Stimulated activated CD8-positive, alpha-beta memory T cell treated with anti-CD3 and anti-CD28 coated beads, Interleukin-15, amount 100 ng/mL, for 1 hour (primary cell): ENCODE measurements around the gene MRRF.
"Not testable (repeated sequence)": the region's sequence is repeated elsewhere in the genome, so short reads cannot be mapped to it uniquely, and the experiment has no call there.

Source experiments
- DNase-seq: peaks from one replicate; pipeline ENCODE4 v3.0.0-alpha.2; 2020; ENCODE audit warnings: low read depth

The MRRF gene

DNA sequence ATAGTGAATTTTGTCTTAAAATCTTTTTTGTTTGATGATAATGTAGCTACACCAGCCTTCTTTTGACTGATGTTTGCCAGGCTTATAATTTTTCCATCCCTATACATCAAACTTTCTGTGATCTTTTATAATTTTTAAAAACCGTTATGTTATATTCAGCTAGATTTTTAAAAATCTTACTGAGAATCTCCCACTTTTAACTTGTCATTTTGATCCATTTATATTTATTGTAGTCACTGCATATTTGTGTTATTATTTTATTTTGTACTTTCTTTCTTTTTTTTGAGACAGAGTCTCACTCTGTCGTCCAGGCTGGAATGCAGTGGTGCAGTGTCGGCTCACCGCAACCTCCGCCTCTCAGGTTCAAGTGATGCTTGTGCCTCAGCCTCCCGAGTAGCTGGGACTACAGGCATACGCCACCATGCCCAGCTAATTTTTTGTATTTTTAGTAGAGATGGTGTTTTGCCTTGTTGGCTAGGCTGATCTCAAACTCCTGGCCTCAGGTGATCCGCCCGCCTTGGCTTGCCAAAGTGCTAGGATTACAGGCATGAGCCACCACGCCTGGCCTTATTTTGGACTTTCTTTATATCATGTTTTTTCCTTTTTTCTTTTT, 12.7 kb downstream of the MRRF start:
- no peak for DNase-seq

- no peak for DNase-seq
Observed at GRCh38 chr9:122281368-122281767, 16.7 kb downstream of the MRRF start.

DNA sequence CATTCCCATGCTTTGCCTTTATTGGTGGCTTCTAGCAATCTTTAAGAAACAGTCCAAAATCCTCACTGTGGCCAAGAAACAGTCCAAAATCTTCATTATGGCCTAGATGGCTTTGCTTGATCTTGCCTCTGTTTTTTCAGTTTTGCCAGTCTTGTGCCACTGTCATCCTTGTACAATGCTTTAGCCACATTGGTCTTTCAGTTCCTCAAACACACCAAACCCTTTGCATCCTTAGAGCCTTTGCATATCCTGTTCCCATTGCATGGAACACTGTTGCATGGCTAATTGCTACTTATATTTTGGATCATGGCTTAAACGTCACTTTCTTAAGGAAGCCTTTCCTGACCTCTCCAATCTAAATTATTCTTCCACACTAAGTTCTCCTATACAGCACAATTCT, 22.1 kb downstream of the MRRF start:
- DNase-seq, result no peak

DNA sequence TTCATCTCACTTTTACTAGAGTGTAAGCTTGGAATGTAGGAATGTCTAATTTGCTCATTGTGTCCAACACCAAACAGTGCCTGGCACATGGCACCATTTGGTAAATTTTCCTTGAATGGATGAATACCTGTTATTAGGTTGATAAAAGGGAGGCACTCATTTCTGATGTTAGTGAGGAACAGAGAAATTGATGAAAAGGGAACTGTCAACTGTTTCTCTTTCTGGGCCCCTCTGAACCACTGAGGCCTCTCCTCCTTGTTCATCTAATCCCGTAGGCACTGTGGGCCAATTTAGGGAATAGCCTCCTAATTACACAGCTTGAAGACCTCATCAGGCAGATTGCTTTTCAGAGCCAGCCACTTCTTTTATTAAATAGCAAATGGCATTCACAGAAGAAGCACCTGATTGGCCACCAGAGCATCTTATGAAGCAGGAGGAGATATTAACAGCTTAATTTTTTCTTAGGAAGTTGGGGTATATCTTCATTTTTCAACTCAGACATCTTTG, 22.6 kb downstream of the MRRF start:
- DNase-seq, result no peak

DNA sequence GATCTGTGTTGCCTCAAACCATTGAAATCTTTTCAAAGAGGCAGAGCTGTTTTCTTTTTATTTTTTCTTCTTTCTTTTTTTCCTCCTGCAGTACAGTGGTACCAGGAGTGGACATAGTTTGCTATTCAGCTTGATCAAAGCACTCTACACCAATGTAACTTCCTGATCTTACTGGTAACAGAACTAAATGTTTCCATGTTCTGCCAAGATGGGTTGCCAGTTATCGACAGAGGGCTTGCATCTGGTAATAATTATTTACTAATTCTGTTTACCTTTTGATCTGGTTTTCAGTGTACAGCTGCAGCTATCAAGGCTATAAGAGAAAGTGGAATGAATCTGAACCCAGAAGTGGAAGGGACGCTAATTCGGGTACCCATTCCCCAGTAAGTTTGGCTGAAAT, 26.8 kb downstream of the MRRF start:
- no peak for DNase-seq

GRCh38 chr9:122294531-122294930, 29.8 kb downstream of the MRRF start:
- DNase-seq, result no peak

DNA sequence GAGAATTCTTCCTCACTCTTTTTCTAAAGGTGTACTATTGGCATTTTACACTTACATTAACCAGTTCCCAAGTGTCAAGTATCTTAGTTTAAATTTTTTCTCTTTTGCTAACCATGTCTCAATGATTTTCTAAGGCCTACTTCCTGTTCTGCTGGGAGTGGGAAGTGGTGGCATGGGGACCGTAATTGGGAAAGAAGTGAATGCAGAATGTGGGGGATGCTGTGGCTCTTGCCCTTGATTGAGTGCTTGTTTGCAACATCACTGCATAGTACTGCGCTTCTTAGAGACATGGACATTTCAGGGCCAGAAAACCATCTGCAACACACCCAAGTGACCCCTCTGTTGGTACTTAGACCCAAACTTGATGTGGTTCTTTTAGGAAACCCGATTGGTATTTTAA, 32.8 kb downstream of the MRRF start:
- DNase-seq, result no peak

- no peak for DNase-seq
Observed at GRCh38 chr9:122302237-122303093, 37.8 kb downstream of the MRRF start.

DNA sequence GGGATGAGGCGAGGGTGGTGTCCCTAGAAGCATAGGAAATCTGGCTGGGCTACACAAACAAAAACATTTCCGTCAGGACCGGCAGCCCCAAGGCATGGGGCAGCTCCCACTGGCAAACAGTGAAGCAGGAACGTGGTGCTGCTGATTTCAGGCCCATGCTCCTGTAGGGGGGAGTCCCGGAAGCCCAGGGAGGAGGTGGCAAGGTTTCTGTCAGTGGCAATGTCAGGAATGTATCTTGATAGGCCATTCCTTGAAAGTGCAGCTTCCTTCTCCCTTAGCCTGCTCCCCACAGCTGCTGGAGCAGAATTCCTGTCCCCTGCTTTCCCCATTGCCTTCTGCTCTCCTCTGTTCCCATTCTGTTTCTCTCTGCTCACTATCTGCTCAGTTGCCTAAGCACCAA, 42.4 kb downstream of the MRRF start:
- DNase-seq, result no peak

GRCh38 chr9:122307925-122308324, 43.2 kb downstream of the MRRF start:
- DNase-seq, result no peak

DNA sequence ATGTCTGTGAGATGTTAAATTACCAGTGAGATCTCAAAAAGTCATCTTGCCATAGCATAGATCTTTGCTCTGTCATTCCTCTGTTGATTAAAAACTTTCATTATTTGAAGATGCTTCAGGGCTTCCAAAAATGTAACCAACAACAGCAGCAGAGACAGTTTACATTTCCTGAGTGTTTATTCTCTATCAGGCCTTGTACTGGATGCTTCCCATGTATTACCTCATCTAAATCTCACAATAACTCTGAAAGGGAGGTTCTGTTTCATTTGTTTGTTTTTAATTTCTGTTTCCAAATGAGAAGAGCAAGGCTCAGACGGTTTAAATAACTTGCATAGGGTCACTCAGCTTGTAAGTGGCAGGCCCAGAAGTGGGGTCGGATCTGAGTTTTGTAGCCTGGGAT, 45.2 kb downstream of the MRRF start:
- no peak for DNase-seq

DNA sequence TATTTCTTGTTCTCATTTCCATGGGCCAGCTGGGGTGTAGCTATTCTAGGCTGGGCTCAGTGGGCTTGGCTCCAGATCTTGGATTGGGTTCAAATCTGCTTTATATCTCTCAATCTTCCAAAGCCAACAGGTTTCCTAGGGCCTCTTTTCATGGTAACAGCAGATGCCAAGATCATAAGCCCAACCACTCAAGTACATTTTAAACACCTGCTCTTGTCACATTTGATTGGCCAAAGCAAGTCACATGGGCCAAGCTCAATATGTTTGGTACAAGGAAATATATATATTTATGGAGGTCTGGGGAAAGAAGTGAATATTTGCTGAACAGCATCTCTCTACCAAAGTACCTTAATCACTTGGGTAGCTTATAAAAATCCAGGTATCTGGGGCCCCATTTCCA, 49.5 kb downstream of the MRRF start:
- DNase-seq, result no peak

DNA sequence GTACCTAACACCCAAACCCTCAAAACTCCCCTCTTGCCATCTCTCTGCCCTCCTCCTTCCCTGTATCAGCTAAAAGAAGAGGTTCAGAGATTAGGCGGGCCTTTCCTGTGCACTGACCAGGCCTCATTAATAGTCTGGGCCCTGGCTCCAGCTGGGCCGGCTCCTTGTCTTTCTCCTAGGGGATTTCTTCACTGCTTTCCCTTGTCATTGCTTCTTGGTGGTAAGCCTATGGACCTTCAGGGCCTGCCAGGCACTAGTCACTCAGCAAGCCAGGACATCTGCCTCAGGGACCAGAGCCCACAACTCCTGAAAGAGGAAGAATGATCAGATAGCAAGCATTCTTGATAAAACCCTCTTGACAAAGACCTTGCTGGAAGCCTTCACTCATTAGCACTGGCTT, 50.9 kb downstream of the MRRF start:
- DNase-seq, result no peak

DNA sequence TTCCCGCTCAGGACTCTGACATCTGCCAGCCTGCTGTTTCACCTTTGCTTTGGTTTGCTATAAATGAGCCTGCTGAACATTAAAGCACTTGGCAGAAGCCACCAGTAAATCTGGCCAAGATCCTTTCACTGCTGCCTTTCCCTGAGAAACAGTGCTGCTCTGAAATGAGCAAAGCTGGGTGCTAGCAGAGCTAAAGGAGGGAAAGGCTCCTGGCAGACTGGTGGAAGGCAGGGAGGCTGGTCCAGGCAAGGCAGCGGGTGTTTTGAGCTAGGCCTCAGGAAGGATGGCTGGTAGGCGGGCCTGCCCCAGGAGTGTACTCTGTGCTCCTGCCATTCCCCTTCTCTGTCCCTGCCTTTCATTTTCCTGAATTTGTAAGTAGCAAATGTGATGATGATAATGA, 53.6 kb downstream of the MRRF start:
- DNase-seq, result no peak

- DNase-seq, result no peak
Observed at GRCh38 chr9:122320413-122320881, 55.8 kb downstream of the MRRF start.

DNA sequence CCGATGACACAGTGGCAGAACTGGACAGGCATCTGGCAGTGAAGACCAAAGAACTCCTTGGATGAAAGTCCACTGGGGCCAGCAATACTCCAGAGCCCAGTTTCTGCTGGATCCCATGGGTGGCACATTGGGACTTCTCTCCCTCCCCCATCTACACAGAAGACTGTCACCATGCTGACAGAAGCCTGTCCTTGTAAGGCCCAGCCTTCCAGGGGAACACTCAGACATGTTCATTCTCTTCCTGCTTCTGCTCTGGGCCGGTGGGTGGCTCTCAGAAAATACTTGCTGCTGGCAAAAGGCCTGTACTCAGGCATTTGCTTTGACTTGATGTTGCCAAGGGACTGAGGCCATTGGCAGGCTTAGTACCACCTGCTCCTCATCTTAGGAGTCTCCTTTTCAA, 57.9 kb downstream of the MRRF start:
- no peak for DNase-seq

- DNase-seq, result not testable (repeated sequence)
Observed at GRCh38 chr9:122324665-122325064, 60.0 kb downstream of the MRRF start.

DNA sequence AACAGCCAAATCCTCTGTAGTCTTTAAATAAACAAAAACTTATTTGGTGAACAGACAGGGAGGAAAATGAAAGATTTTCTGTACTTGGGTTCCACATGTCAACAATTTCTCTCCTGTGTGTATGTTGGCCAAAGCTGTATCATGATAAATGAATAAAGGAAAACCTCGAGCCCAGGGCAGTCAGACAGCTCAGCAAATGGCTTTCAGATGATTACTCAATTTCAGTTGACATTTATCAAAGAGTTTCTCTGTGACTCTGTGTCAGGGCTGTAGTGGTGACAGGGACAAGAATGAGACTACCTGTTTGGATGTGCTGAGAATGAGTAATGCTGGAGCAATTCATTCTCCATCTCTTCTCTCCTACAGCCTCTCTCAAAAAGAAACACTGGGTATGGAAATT, 60.4 kb downstream of the MRRF start:
- DNase-seq, result no peak

DNA sequence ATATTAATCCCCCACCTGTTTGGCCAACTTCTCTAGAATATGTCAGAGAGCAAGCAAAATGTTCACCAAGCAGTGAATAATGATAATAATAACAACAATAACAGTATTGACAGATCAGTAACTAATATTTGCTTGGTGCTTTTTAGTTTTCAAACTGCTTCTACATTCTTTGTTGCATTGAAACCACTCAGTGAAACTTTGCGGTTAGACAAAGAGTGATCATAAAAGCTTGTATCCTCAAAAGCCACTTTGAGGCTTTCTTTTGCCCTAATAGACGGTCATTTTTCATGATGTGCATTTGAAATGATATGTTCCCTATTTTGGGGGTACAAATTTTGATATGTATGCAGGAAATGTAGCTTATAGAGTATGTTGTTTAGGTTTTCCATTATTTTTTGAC, 62.5 kb downstream of the MRRF start:
- DNase-seq, result no peak

DNA sequence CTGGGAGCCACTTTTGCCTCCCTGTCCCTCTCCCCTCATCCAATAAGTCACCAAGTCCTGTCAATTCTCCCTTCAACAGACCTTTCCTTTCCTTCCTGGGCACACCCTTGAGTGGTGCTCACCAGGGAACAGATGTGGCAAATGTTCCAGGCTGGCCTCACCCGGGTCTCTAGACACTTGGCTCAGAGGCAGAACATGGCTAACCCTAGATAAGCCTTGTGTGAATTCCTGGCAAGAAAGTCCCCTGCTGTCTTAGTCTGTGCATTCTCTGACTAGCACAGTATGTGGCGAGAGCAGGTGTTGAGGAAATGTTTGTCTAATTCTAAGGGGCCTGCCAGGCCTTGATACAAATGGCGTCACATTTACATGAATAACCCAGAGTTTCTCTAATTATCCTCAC, 64.9 kb downstream of the MRRF start:
- DNase-seq, result no peak

GRCh38 chr9:122330466-122330865, 65.8 kb downstream of the MRRF start:
- DNase-seq, result not testable (repeated sequence)

GRCh38 chr9:122331523-122331927, 66.8 kb downstream of the MRRF start:
- no peak for DNase-seq

GRCh38 chr9:122332083-122332482, 67.4 kb downstream of the MRRF start:
- no peak for DNase-seq

DNA sequence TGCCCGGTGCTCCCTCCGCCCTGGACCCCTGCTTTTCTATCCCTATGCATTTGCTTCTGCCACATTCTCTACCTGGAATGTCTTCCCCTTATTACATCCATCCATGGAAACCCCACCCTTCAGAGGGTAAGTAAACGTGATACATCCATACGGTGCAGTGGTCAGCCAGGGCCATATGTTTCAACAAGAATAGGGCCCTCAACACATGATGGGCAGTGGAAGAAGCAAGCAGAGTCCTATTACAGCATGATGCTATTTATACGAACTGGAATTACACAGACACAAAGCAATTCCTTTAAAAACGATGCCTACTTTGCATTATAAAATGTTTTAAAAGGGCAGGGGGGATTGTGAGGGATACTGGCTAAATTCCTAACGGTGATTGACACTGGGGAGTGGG, 68.0 kb downstream of the MRRF start:
- DNase-seq, result no peak
